Measurements from ENCODE around the gene PPM1E. TPM values are rescaled to one million over a fixed set of nuclear protein-coding genes. Genes with fewer than 3 reads are reported as not detected.

The PPM1E gene
- polyA plus RNA-seq, 1 experiment = 0.02 TPM

DNA sequence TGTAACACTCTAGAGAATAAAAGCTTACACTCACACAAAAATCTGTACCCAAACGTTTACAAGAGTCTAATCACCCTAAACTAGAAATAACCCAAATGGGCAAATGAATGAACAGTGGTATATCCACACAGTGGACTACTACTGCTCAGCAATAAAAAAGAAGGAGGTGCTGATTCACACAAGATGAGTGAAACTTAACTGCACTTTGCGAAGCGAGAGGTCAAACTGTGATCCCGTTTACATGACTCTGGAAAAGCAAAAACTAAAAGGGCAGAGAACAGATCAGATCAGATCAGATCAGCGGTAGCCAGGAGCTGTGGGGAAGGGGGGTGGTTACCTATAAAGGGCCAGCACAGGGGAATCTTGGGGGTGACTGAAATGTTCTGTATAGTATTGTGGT, 237.7 kb downstream of the PPM1E start:
- TF ChIP-seq, protein P1, sequence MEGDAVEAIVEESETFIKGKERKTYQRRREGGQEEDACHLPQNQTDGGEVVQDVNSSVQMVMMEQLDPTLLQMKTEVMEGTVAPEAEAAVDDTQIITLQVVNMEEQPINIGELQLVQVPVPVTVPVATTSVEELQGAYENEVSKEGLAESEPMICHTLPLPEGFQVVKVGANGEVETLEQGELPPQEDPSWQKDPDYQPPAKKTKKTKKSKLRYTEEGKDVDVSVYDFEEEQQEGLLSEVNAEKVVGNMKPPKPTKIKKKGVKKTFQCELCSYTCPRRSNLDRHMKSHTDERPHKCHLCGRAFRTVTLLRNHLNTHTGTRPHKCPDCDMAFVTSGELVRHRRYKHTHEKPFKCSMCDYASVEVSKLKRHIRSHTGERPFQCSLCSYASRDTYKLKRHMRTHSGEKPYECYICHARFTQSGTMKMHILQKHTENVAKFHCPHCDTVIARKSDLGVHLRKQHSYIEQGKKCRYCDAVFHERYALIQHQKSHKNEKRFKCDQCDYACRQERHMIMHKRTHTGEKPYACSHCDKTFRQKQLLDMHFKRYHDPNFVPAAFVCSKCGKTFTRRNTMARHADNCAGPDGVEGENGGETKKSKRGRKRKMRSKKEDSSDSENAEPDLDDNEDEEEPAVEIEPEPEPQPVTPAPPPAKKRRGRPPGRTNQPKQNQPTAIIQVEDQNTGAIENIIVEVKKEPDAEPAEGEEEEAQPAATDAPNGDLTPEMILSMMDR (IDR thresholded peaks at IDR 0.05; ENCODE audit: insufficient read depth, low read depth, low read length) = no peak
- DNase-seq (ENCODE audit: low read depth) = no peak
- Histone ChIP-seq H3K36me3 (ENCODE audit: control insufficient read depth, insufficient read depth, low read length) (peaks cover 2% of the 10 kb centered on the region; the same call in 1 of the 2 replicates), H3K4me3 (ENCODE audit: low read depth, low read length) (no peak overlapping the region), H3K27me3 (ENCODE audit: control insufficient read depth, insufficient read depth, low read length) (no peaks in the 10 kb centered on the region)
- CTCF ChIA-PET = interaction anchor here (1.0 to 3.5 kb wide), 4 partner anchors 12 to 474 kb away, joined by 3 to 15 read pairs (median 3); no protein-coding TSS in a partner anchor
- POLR2A ChIA-PET = no interaction called here

DNA sequence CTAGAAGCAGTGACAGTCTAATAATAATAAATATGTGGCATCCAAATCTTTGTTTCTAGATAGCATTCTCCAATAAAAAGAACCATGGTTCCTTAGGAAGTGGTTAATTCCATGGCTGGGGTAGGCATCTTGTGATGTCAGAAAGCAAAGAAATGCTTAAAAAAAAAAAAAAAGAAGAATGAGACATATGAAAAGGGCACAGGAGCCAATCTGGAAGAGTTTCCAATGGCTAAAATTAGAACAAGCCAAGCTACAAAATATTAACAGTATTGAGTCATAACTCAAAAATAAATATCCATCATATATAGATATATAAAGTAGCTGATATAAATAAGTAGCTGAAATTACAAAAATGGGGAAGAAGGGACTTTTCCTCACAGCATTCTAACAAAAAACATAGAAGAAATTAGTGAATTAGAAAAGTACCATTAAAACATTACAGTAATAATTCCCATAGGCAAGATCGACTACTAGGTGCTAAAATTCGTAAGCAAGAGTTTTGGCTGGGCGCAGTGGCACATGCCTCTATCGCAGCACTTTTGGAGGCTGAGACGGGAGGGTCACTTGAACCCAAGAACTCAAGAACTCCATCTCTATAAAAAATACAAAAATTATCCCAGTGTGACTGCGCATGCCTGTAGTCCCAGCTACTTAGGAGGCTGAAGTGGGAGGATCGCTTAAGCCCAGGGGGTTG, 239.7 kb downstream of the PPM1E start:
- Histone ChIP-seq H3K36me3 (ENCODE audit: control insufficient read depth, insufficient read depth, low read length) (peaks cover 2% of the 10 kb centered on the region; the same call in 1 of the 2 replicates), H3K27me3 (ENCODE audit: control insufficient read depth, insufficient read depth, low read length) (no peaks in the 10 kb centered on the region), H3K4me3 (ENCODE audit: low read depth, low read length) (no peak overlapping the region)
- no peak for DNase-seq (ENCODE audit: low read depth)
- TF ChIP-seq, protein P1 (IDR thresholded peaks at IDR 0.05; ENCODE audit: insufficient read depth, low read depth, low read length) = no peak
- ChIA-PET POLR2A (interaction anchor here (0.7 kb wide), 1 partner anchor 1103 kb away, joined by 19 read pairs; no protein-coding TSS in a partner anchor), CTCF (interaction anchor here (1.2 to 3.5 kb wide), 2 partner anchors 10 to 477 kb away, joined by 4 to 15 read pairs; no protein-coding TSS in a partner anchor)

DNA sequence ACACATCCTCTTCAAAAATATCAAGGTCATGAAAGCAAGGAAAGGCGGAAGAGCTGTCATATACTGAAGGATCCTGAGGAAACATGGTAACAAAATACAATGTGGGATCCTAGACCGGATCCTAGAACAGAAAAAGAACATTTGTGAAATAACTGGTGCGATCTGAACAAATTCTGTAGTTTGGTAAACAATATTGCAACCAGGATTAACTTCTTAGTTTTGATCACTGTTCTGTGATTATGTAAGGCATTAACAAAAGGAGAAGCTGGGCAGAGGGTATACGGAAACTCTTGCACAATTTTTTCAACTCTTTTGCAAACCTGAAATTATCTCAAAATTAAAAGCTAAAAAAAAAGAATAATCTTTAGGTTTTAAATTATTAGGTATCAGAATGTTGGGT, 241.3 kb downstream of the PPM1E start:
- POLR2A ChIA-PET = no interaction called here
- CTCF ChIA-PET = no interaction called here
- no peak for DNase-seq (ENCODE audit: low read depth)
- Histone ChIP-seq H3K4me3 (ENCODE audit: low read depth, low read length) (no peak overlapping the region), H3K36me3 (ENCODE audit: control insufficient read depth, insufficient read depth, low read length) (peaks cover 2% of the 10 kb centered on the region; the same call in 1 of the 2 replicates), H3K27me3 (ENCODE audit: control insufficient read depth, insufficient read depth, low read length) (no peaks in the 10 kb centered on the region)
- TF ChIP-seq, protein P1 (IDR thresholded peaks at IDR 0.05; ENCODE audit: insufficient read depth, low read depth, low read length) = no peak

- Histone ChIP-seq H3K27me3 (ENCODE audit: control insufficient read depth, insufficient read depth, low read length) (no peaks in the 10 kb centered on the region), H3K36me3 (ENCODE audit: control insufficient read depth, insufficient read depth, low read length) (peaks cover 2% of the 10 kb centered on the region; the same call in 1 of the 2 replicates), H3K4me3 (ENCODE audit: low read depth, low read length) (no peak overlapping the region)
- no peak for DNase-seq (ENCODE audit: low read depth)
- TF ChIP-seq, protein P1 (IDR thresholded peaks at IDR 0.05; ENCODE audit: insufficient read depth, low read depth, low read length) = no peak
- CTCF ChIA-PET = no interaction called here
- POLR2A ChIA-PET = no interaction called here
Measured at GRCh38 chr17:58997756-58998553, 242.3 kb downstream of the PPM1E start.

GRCh38 chr17:58998871-58999270, 243.2 kb downstream of the PPM1E start:
- ChIA-PET CTCF (no interaction called here), POLR2A (no interaction called here)
- no peak for DNase-seq (ENCODE audit: low read depth)

More at GRCh38 chr17:58998871-58999270, 243.2 kb downstream of the PPM1E start:
- Histone ChIP-seq H3K4me3 (ENCODE audit: low read depth, low read length) (no peak overlapping the region), H3K36me3 (ENCODE audit: control insufficient read depth, insufficient read depth, low read length) (peaks cover 2% of the 10 kb centered on the region; the same call in 1 of the 2 replicates), H3K27me3 (ENCODE audit: control insufficient read depth, insufficient read depth, low read length) (no peaks in the 10 kb centered on the region)
- TF ChIP-seq, protein P1 (IDR thresholded peaks at IDR 0.05; ENCODE audit: insufficient read depth, low read depth, low read length) = no peak
